Parathyroid adenoma (tissue), 2 donors: ENCODE measurements around the gene VDR.

Source experiments
- H2AFZ ChIP-seq: fragments of 300-600 bp; sonication (generic); one replicate; pipeline ENCODE4 v1.7.0; 2017; ENCODE audit warnings: antibody characterized with exemption, mild to moderate bottlenecking
- H3K27ac ChIP-seq: fragments of 300-600 bp; sonication (generic); one replicate; pipeline ENCODE4 v1.7.0; 2017
- H3K27me3 ChIP-seq: fragments of 300-600 bp; sonication (generic); one replicate; pipeline ENCODE4 v1.7.0; 2017; ENCODE audit warnings: low read length; ENCODE audit not compliant: control insufficient read depth, insufficient read depth
- H3K36me3 ChIP-seq: fragments of 300-600 bp; sonication (generic); one replicate; pipeline ENCODE4 v1.7.0; 2017; ENCODE audit warnings: low read length; ENCODE audit not compliant: control insufficient read depth, insufficient read depth
- H3K4me1 ChIP-seq: fragments of 300-600 bp; sonication (generic); one replicate; pipeline ENCODE4 v1.7.0; 2017; ENCODE audit warnings: control low read depth
- H3K4me2 ChIP-seq: fragments of 300-600 bp; sonication (generic); one replicate; pipeline ENCODE4 v1.7.0; 2017; ENCODE audit warnings: low read length
- H3K4me3 ChIP-seq: fragments of 300-600 bp; sonication (generic); one replicate; pipeline ENCODE4 v1.7.0; 2017; ENCODE audit warnings: low read depth, low read length
- H3K79me2 ChIP-seq: fragments of 300-600 bp; sonication (generic); one replicate; pipeline ENCODE4 v1.7.0; 2017; ENCODE audit warnings: control low read depth
- H3K9ac ChIP-seq: fragments of 300-600 bp; sonication (generic); one replicate; pipeline ENCODE4 v1.7.0; 2017; ENCODE audit warnings: mild to moderate bottlenecking
- H3K9me3 ChIP-seq: fragments of 300-600 bp; sonication (generic); one replicate; pipeline ENCODE4 v1.7.0; 2017; ENCODE audit warnings: low read length; ENCODE audit not compliant: control insufficient read depth
- TF ChIP-seq, protein P1 (sequence below): fragments of 300-600 bp; sonication (generic); IDR thresholded peaks from one replicate; pipeline ENCODE4 v1.7.0; 2017; ENCODE audit warnings: antibody characterized with exemption, mild to moderate bottlenecking
- donor health status: primary hyperparathyroidism.

VDR gene

GRCh38 chr12:47803191-47803875, 101.5 kb downstream of the VDR start:
- H3K36me3 ChIP-seq, result no peaks in the 10 kb centered on the region

DNA sequence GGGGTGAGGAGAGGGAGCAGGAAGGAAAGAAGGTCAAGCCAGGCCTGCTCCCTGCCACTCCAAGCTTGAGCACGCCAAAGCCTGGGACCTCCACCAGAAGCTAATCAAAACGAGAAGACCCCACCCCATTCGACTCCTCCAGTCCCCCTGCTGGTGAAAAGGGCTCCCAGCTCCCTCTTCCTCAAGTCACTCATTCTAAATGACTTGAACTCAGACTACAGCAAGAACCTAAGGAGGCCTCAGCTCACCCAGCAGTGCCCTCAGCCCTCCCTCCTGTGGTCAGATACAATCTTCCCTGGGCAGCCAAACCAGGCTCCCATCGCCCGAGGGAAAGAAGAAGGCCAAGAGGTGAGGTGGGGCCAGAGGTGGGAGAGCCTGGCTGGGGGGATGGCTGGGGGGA, 102.5 kb downstream of the VDR start:
- H2AFZ ChIP-seq, result no peak overlapping the region
- no peak overlapping the region for H3K4me3 ChIP-seq
- H3K36me3 ChIP-seq, result no peaks in the 10 kb centered on the region
- peaks cover 99% of the 10 kb centered on the region for H3K79me2 ChIP-seq
- peak overlapping the region; percentile 78 for H3K27ac ChIP-seq
- H3K4me2 ChIP-seq, result peak overlapping the region; percentile 10
- no peaks in the 10 kb centered on the region for H3K27me3 ChIP-seq
- H3K4me1 ChIP-seq, result peaks cover 63% of the 10 kb centered on the region
- H3K9ac ChIP-seq, result no peak overlapping the region
- H3K9me3 ChIP-seq, result no peaks in the 10 kb centered on the region
- TF ChIP-seq, protein P1, sequence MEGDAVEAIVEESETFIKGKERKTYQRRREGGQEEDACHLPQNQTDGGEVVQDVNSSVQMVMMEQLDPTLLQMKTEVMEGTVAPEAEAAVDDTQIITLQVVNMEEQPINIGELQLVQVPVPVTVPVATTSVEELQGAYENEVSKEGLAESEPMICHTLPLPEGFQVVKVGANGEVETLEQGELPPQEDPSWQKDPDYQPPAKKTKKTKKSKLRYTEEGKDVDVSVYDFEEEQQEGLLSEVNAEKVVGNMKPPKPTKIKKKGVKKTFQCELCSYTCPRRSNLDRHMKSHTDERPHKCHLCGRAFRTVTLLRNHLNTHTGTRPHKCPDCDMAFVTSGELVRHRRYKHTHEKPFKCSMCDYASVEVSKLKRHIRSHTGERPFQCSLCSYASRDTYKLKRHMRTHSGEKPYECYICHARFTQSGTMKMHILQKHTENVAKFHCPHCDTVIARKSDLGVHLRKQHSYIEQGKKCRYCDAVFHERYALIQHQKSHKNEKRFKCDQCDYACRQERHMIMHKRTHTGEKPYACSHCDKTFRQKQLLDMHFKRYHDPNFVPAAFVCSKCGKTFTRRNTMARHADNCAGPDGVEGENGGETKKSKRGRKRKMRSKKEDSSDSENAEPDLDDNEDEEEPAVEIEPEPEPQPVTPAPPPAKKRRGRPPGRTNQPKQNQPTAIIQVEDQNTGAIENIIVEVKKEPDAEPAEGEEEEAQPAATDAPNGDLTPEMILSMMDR, result peak; percentile 28

More at GRCh38 chr12:47803191-47803875, 101.5 kb downstream of the VDR start:
- Histone ChIP-seq H3K27me3 (no peaks in the 10 kb centered on the region), H3K4me1 (peaks cover 73% of the 10 kb centered on the region), H3K4me2 (no peak overlapping the region), H3K79me2 (peaks cover 94% of the 10 kb centered on the region), H3K9ac (no peak overlapping the region), H3K9me3 (no peaks in the 10 kb centered on the region), H3K27ac (peak overlapping the region; percentile 78), H2AFZ (no peak overlapping the region), H3K4me3 (no peak overlapping the region)
- TF ChIP-seq, protein P1, result no peak

- no peak overlapping the region for H2AFZ ChIP-seq
- H3K27me3 ChIP-seq, result no peaks in the 10 kb centered on the region
- peaks cover 96% of the 10 kb centered on the region for H3K79me2 ChIP-seq
- TF ChIP-seq, protein P1, result no peak
- H3K9me3 ChIP-seq, result no peaks in the 10 kb centered on the region
- peaks cover 59% of the 10 kb centered on the region for H3K4me1 ChIP-seq
- H3K4me3 ChIP-seq, result no peak overlapping the region
- no peaks in the 10 kb centered on the region for H3K36me3 ChIP-seq
- H3K9ac ChIP-seq, result no peak overlapping the region
- H3K27ac ChIP-seq, result peak overlapping the region; percentile 78
- peak overlapping the region; percentile 10 for H3K4me2 ChIP-seq
Measured at GRCh38 chr12:47801904-47802246, 102.9 kb downstream of the VDR start.

DNA sequence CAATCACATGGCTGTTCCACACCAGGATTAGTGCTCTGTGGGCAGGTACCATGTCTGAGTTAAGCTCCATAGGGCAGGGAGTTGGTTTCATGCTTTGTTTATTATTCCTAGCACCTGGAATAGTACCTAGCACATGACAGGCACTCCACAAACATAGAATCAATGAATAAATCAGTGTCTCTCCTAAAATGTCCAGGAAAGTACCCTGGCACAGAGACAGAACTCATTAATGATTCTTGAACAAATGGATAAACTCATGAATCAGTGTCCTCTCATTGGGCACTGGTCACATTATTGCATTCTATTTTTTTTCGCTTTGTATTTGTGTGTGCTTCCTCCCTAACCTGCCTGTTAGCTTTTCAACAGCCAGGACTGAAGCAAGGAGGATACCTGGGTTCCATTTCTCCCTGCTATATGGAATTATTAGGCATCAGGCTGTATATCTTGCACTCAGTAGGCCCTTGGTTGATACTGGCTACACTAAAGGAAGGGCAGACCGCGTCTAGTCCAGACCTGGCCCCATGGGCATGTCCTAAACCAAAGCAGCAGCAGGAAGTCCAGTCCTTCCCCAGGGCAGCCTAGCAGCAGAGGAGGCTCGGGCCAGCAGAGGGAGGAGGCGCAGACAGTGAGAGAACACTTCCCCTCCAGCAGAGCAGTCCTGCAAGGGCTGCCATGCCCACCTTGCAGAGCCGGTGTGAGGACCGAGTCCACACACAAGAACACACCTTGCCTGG, 103.5 kb downstream of the VDR start:
- Histone ChIP-seq H3K9me3 (no peaks in the 10 kb centered on the region), H2AFZ (no peak overlapping the region), H3K4me3 (no peak overlapping the region), H3K4me2 (peak overlapping the region; percentile 10), H3K79me2 (peaks cover 92% of the 10 kb centered on the region), H3K27ac (peak overlapping the region; percentile 78), H3K27me3 (no peaks in the 10 kb centered on the region), H3K9ac (no peak overlapping the region), H3K36me3 (no peaks in the 10 kb centered on the region), H3K4me1 (peaks cover 56% of the 10 kb centered on the region)
- TF ChIP-seq, protein P1, result peak; percentile 51
